Peyer's patch (tissue), 4 donors: ENCODE data around the gene AFMID.

Source experiments
- POLR2A ChIP-seq, 2 donors: fragments of 450-650 bp; IDR thresholded peaks; one replicate each; pipeline ENCODE4 v1.5.1; 2017; ENCODE audit warnings: antibody characterized with exemption in 2 of 2, mild to moderate bottlenecking in 2 of 2, moderate library complexity in 2 of 2
- TF ChIP-seq, protein P1 (sequence below), 6 experiments: fragments of 450-650 bp in 4 of 6; fragments of 200-600 bp in 2 of 6; sonication (generic) in 1 of 6; IDR thresholded peaks; one replicate each; pipeline ENCODE4 v1.5.1; 2017 to 2019; ENCODE audit warnings: antibody characterized with exemption in 6 of 6, mild to moderate bottlenecking in 3 of 6, moderate library complexity in 1 of 6

- TF ChIP-seq, protein P1, sequence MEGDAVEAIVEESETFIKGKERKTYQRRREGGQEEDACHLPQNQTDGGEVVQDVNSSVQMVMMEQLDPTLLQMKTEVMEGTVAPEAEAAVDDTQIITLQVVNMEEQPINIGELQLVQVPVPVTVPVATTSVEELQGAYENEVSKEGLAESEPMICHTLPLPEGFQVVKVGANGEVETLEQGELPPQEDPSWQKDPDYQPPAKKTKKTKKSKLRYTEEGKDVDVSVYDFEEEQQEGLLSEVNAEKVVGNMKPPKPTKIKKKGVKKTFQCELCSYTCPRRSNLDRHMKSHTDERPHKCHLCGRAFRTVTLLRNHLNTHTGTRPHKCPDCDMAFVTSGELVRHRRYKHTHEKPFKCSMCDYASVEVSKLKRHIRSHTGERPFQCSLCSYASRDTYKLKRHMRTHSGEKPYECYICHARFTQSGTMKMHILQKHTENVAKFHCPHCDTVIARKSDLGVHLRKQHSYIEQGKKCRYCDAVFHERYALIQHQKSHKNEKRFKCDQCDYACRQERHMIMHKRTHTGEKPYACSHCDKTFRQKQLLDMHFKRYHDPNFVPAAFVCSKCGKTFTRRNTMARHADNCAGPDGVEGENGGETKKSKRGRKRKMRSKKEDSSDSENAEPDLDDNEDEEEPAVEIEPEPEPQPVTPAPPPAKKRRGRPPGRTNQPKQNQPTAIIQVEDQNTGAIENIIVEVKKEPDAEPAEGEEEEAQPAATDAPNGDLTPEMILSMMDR (IDR thresholded peaks at IDR 0.05): no peak
- TF ChIP-seq POLR2A (IDR thresholded peaks at IDR 0.05): no peak
Observed at GRCh38 chr17:78166416-78166815, 20.7 kb upstream of the AFMID start.
